ENCODE measurements around the gene TBX2. TPM values are rescaled to one million over a fixed set of nuclear protein-coding genes. Genes with fewer than 3 reads are reported as not detected.

Gene TBX2
- total RNA-seq, 1 donor from 2014 or later, result 7.4 TPM

DNA sequence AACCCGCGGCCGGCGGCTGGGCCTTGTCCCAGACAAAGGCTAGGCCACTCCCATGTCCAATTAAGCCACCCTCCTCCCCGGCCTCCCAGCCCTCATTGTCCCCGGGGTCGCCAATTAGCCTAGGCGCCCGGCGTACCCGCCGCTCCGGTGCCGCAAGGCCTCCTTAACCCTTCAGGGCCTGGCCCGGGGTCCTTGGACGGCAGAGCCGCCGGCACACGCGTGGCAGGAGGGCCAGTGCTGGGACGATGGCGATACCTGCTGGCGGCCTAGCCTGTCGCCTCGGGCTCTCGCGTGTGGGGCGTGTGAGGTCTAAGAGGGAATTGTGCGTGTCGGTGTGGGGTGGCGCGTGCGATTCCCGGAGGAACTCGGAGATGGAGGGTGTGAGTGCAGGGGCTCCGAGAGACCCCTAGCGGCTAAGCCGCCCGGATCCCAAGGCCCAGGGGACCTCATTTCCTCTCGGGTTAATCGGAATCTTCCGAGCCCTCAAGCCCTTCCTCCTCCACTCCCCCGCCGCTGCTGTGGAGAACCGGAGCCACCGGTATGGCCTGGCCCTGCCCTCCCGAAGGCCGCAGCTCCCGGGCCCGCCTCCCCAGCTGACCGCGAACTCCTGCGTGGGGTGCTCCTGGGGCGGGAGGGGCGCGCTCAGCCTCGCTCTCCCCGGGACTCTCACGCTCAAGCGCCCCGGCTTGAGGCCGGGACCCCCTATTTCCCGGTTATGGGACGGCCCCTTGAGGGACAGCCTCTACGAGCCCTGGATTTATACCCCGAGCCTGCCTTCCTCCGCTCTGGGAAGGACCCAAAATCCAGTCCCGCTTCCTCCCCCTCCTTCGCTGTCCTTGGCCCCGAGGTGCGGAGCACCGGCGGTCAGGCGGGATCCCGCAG is 11.9 kb downstream of the TBX2 start:
- peak; percentile 66 for DNase-seq (ENCODE audit: low spot score)
- ATAC-seq, result peak; percentile 39

DNA sequence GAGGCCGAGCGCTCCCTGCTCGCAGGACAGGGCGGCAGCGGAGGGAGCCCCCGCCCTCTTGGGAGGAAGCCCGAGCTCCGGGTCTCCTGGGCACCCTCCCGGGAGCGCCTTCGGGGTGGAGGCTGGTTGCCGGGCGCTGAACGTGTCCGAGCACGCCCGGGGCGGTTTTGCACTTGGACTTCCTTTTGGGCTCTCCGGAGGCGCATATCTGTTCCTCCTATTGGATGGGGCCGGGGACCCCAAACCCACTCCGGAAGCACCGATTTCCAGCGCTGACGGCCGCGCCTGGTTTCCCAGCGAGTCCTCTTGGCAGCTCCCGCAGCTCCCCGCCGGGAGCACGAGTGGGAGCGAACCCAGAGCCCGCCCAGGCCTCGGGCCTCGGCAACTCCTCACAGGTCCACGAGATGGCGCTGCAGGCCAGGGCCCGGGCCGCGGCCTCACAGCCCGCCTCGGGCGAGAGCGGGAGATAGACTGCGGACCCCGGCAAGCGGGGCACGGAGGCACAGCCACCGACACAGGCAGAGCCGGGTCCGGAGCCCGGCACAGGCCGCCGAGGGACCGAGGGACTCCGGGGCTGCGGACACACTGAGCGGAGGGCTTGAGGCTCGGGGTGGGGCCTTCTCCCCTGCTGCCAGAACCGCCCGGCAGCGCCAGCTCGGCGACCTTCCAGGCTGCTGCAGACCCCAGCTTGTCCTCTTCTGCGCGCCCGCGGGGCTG is 12.7 kb downstream of the TBX2 start:
- peak; percentile 84 for DNase-seq (ENCODE audit: low spot score)
- ATAC-seq, result peak; percentile 79

DNA sequence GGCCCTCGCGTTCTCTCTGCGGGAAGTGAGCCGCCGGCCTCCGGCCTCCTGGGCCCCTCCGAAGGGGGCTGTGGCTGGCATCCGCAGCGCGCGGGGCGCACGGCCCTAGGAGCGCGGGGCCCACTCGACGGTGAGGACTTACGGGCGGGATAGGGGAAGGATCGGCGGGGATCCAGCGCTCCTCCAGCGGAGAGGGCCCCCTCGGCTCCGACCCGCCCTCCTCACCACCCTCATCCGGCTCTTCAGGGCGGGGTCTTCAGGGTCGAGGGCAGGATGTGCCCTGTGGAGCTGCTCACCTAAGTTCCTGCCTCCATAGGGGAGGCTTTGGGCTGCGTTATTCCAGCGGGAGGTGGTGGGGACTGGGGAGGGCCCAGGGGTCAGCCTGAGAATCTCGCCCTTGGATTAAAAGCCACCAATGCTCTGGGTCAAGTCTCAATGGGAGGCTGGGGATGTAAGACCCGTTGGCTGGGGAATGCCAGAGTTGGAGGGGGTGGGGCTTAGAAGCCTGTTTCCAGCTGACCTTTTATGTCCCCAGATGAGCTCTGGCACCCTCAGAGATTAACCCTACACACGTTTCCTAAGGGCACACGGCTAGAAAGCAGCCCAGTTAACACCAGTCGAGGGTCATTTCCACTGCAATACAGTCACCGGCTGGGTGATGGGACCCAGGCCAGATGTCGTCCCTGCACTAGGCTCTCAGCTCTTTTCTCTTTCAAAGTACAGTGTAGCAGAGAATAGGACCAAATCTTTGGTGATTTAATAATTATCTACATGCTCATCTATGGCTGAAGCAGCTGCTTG is 13.4 kb downstream of the TBX2 start:
- no peak for ATAC-seq
- peak; percentile 44 for DNase-seq (ENCODE audit: low spot score)

DNA sequence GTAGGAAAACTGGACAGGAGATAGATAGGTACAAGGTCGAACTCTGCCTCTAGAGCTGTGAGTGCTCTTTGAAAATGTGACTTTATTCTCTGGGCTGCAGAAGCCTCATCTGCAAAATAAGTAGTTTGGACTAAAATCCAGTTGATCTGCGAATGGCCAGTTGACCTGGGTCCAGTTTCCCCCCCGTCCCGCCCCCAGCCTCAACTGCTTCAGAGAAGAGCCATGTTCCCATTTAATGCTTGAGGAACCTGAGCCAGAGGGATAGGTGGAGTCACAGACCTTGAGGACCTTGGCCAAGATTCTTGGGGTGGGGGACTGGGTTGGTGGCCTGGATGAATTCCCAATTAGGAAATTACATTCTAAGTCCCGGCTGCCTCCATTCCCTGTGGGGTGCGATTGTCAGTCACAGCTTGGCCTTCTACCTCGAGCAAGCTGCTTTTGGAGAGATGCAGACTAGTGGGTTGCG is 14.1 kb downstream of the TBX2 start:
- DNase-seq (ENCODE audit: low spot score), result no peak
- no peak for ATAC-seq

DNA sequence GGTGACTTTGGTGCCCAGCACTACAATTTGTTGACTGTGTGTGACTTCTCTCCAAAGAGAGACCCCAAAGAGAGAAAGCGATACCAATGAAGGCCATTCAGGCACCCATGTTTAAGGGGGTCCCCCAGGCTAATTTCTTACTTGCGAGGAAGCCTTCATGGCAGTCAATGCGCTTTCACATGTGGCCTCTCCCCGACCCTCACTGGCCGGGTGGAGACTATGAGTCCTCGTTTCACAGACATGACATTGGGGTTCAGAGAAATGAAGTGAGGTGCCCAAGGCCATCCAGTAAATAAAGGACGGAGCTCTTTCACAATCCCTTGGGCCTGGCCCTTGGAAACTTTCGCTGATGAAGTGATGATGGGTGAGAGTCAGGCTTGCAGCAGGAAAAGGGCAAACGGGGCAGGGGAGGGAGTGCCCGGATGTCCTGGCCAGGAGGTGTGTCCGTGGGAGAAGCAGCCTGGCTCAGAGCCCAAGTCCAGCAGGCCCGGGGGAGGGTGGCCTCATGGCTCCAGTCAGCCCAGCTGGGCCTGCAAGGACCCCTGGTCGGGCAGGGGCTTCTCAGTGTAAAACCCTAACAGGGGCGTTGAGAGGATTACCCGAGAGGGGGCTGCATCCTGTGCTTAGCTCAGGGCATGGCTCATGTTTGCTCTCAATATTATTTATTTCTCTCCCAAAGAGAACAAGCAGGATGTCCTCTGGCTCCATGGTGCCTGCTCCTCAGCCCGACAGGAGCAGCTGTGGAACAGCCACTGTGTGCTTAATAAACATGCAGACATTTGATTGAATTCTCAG is 14.7 kb downstream of the TBX2 start:
- no peak for ATAC-seq
- peak; percentile 45 for DNase-seq (ENCODE audit: low spot score)

DNA sequence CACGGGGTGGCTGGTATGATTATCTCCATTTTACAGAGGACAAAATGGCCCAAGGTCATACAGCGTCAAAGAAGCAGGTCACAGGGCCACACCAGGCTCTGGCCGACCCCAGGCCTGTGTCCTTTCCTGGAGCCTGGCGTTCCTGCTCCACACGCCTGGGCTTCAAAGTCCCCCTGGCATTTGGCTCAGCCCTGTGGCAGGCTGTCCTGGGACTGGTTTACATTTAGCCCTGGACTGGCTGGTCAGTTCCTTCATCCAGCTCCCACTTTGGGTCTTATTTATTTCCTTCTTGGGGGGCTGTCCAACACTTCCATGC is 15.3 kb downstream of the TBX2 start:
- ATAC-seq, result no peak
- no peak for DNase-seq (ENCODE audit: low spot score)

DNA sequence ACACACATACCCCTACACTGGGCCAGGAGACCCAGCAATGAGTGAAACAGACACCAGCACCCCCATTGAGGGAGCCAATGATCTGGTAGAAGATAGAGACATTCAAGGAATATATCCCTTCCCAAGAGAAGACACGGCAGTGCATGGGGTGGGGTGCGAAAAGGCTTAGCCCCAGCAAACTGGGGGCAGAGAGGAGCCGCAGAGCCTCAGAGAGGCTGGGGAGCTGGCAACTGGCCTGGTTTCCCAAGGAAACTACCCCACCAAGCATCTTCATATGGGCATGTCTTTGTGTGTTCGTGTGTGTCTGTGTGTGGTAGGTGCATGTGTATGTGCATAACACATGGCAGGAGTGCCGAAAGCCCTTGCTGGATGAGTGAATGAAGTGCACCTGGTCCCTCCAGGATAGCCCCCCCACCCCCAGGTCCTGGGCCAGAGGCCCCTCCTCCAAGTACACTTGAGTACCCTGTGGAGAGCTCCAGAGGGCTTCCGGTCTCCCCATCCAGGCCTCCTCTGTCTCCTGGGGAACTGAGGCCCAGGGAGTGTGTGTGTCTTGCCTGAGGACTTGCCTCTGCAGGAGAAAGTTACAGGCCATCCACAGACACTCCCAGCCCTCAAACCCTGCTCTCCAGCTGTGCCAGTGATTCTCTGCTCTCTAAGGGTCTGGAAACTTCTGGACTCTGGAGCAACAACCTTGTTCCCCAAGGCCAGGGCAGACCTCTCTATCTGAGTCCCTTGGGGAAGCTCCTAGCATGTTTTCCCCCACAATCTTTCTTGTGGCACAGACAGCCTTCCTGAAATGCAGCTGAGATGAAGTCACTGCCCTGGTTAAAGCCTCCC is 15.9 kb downstream of the TBX2 start:
- DNase-seq (ENCODE audit: low spot score), result no peak
- no peak for ATAC-seq

DNA sequence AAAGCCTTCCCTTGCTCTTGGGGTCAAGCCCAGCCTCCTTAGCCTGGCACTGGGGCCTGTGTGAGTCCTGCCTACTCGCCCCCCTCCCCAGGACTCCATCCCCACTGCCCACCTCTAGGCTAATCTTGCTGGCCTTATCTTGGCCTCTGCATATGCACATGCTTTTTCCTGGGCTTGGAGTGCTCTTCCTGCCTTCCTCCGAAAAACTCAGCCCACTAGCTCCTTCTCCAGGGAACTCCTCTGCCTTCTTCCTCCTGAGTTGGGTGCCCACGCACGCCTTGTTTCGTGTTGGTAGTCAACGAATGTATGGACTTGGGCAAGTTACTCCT is 16.5 kb downstream of the TBX2 start:
- DNase-seq (ENCODE audit: low spot score), result no peak
- no peak for ATAC-seq

DNA sequence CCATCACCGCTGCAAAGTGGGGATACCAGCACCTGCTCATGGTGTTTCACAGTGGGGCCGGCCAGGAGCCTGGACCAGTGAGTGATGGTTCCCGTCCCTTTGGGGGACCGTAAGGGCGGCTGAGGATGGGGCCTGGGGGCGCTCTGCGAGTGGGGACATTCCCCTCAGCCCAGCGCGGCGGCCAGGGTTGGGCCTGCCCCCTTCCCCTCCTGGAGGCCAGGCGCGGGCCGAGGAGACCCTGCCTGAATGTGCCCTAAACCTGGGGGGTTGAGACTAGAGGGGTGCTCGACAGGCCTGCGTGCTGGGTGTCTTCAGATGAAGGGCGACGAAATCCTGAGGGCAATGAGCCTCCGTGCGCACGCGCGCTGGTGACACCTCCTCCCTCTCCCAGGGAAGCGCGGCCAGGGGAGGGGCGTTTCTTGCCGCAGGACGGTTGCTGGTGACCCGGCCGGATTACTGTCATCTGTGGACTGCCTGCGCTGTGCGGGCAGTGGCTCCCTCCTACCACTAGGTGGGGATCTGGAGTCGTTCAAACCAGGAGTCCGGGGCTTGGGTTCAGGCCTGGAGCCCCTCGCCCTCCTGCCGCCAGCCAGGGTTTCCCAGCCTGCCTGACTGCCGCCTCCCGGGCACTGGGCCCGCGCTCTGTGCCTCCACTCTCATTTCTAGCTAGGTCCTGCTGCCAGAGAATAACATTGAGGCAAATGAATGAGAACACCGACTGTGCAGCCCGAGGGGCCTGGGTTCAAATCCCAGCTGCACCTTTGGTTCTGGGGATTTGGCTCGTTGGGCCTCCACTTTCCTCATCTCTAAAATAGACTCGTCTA is 17.1 kb downstream of the TBX2 start:
- DNase-seq (ENCODE audit: low spot score), result peak; percentile 80
- ATAC-seq, result peak; percentile 77

DNA sequence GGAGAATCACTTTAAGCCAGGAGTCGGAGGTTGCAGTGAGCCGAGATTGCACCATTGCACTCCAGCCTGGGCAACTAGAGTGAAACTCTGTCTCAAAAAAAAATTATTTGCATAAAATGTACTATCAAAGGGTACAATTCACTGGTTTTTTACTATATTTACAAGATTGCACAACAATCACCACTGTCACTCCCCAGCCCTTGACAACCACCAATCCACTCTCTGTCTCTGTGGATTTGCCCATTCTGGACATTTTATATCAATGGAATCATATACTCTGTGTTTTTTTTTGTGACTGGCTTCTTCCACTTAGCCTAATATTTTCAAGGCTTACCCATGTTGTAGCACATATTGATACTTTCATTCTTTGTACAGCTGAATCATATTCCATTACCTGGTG is 18.8 kb downstream of the TBX2 start:
- ATAC-seq (no peak), DNase-seq (ENCODE audit: low spot score) (no peak)

DNA sequence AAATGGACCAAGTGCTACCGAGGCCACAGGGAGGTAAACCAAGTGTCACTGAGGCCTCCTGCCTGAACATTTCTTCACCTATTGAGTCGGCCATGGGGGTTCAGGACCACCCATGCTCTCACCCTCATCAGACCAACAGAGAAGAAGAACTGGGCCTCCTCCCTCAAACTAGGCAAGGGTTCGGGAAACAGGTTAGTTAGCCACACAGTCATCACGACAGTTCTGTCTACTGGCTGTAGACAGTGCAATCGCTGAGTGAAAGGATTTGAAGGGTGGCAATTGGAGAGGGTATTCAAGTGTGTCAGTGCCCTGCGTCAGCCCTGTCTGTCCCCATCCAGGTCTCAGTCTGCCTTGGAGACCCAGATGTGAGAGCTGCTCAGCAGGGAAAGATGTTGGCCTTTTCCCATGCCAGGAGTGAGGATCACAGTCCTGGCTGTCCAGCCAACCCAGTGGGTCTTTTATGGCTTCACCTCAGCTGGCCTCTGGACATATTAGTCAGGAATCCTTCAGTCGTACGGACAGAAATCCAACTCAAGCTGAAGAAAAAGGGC is 19.9 kb downstream of the TBX2 start:
- no peak for ATAC-seq
- DNase-seq (ENCODE audit: low spot score), result no peak

DNA sequence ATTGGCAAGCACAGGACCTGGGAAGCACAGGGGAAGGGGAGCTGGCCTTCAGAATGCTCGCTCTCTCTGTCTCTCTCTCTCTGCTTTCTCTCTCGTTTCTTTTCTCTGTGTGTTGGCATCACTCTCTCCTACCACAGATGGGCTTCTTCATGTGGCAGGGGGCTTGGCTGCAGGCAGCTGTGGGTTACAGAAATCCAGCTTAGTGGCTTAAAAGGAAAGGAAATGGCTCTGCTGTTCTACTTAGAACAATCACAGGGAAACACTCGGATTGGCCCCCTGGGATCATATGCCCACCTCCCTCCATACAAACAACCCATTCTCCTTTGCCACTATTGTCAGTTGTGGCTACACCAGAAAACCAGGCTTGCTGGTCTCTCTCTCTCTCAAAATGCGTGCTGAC is 20.4 kb downstream of the TBX2 start:
- DNase-seq (ENCODE audit: low spot score) (no peak), ATAC-seq (no peak)

DNA sequence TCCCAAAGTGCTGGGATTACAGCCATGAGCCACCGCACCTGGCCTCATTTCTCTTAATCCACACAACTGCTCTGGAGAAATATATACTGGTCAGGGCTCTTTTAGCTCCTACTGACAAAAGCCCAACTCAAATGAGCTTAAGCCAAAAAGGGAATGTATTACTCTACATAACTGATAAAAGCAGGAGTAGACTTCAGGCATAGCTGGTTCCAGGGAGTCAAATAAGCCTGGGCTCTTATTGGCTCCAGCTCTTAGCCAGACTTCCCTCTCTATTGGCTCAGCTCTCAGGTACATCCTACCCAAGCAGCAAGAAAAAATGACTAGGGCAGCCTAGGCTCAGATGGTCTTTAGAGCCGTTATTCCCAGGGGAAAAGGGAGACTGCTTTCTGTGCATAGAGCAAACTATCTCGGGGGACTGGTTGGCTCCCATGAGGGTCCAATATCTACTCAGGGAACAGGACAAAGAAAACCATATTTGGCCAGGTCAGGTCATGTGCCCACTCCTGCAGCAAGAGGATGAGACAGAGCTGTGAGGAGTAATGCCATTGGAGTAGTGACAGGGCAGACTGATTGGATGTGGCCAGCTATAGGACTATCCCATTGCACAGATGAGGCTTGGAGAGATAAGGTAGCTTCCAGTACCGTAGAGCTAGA is 21.2 kb downstream of the TBX2 start:
- DNase-seq (ENCODE audit: low spot score) (no peak), ATAC-seq (no peak)

DNA sequence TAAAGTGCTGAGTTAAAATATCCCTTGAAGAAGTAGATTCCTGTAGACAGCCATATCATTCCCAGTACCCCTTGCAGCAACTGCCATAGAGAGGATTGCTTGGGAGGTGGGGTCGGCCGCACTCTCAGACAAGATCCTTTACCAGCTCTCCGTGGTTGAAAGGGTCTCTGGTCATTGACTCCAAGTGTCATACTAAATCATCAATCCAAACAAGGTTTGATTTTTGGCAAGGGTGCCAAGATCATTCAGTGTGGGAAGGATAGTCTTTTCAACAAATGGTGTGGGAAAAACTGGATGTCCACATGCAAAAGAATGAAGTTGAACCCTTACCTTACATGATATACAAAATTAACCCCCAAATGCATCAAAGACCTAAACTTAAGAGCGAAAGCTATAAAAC is 21.8 kb downstream of the TBX2 start:
- no peak for DNase-seq (ENCODE audit: low spot score)
- no peak for ATAC-seq

DNA sequence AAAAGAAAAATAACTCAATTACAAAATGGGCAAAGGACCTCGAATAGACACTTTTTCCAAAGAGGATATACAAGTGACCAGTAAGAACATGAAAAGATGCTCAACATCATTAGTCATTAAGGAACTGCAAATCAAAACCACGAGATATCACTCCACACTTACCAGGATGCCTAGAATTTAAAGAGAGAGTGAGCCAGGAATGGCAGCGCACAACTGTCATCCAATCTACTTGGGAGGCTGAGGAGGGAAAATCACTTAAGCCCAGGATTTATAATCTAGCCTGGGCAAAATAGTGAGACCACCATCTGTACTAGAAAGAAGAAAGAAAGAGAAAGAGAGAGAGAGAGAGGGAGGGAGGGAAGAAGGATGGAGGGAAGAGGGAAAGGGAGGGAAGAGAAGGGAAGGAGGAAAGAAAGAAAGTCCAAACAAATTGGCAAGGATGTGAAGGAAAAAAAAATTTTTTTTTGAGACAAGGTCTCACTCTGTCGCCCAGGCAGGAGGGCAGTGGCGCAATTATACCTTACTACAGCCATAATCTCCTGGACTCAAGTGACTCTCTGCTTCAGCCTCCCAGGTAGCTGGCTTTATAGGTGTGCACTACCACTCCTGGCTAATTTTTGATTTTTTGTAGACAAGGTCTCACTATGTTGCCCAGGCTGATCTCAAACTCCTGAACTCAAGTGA is 22.6 kb downstream of the TBX2 start:
- no peak for ATAC-seq
- DNase-seq (ENCODE audit: low spot score), result no peak

DNA sequence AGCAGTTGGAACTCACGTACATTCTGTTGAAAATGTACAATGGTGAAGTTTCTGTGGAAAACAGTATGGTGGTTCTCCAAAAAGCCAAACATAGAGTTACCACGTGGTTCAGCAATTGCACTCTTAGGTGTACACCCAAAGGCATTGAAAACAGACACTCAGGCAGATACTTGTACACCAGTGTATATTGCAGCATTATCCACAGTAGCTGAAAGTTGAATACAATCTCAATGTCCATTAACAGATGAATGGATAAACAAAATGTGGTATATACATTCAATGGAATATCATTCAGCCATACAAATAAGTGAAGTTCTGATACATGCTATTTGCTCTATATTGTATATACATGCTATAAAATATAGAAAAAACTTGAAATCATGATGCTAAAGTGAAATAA is 23.2 kb downstream of the TBX2 start:
- ATAC-seq, result no peak
- no peak for DNase-seq (ENCODE audit: low spot score)

DNA sequence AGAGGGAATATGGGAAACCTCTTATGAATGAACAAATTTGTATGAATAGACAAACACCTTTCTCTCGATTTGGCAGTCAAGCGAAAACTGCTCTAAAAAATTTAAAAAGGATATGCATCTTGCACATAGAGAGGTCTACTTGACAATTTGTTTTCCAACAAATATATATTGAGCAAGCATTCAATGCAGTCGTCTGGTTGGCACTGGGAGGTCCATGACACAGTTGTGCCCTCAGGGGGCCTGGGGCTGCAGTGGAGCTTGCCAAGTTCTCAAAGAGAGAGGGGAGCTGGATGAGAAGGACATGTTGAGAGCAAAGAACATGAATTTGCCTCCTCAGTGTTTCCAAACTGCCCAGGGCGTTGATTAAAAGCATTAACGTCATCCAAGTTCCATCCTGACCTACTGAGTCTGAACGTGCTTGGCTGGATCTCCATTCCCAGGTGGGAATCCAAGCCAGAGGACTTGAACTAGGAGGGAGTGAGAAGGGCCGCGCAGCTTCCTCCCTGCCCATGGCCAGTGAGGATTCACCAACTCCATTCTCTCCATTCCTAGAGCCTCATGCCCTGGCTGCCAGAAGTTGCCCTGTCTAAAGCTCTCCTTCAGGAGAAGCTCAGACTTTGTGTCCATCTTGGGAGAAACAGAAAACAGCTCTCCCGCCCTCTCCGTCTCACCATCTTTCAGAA is 24.5 kb downstream of the TBX2 start:
- ATAC-seq (no peak), DNase-seq (ENCODE audit: low spot score) (no peak)
